ENCODE measurements around the gene SPDYC. TPM values are rescaled to one million over a fixed set of nuclear protein-coding genes. Genes with fewer than 3 reads are reported as not detected.

SPDYC gene
- total RNA-seq, 1 experiment from 2014 or later, result not detected

Other genes starting within 250 kb of the SPDYC start
- gene PPP2R5B, start 245.5 kb upstream of the SPDYC start, total RNA-seq (2014; rRNA removed; shearing (Covaris generic)), result 21.5 and 39.7 TPM in 2 replicates
- not detected in 2 replicates for gene GPHA2, start 234.3 kb upstream of the SPDYC start, total RNA-seq (2014; rRNA removed; shearing (Covaris generic))
- gene MAJIN, start 198.1 kb upstream of the SPDYC start, total RNA-seq (2014; rRNA removed; shearing (Covaris generic)), result not detected in 2 replicates
- 5.9 and 6.2 TPM in 2 replicates for gene BATF2, start 173.3 kb upstream of the SPDYC start, total RNA-seq (2014; rRNA removed; shearing (Covaris generic))
- gene ARL2, start 156.1 kb upstream of the SPDYC start, total RNA-seq (2014; rRNA removed; shearing (Covaris generic)), result 137 and 169 TPM in 2 replicates
- 17.8 and 18.3 TPM in 2 replicates for gene SNX15, start 142.8 kb upstream of the SPDYC start, total RNA-seq (2014; rRNA removed; shearing (Covaris generic))
- gene SAC3D1, start 129.0 kb upstream of the SPDYC start, total RNA-seq (2014; rRNA removed; shearing (Covaris generic)), result 11.8 and 20.0 TPM in 2 replicates
- gene NAALADL1, start 111.7 kb upstream of the SPDYC start, total RNA-seq (2014; rRNA removed; shearing (Covaris generic)), result 0.34 TPM in 1 of 2 replicates, not detected in the other
- gene CDCA5, start 86.2 kb upstream of the SPDYC start, total RNA-seq (2014; rRNA removed; shearing (Covaris generic)), result 47.9 and 56.8 TPM in 2 replicates
- 83.4 and 96.0 TPM in 2 replicates for gene ZFPL1, start 86.0 kb upstream of the SPDYC start, total RNA-seq (2014; rRNA removed; shearing (Covaris generic))
- gene VPS51, start 74.0 kb upstream of the SPDYC start, total RNA-seq (2014; rRNA removed; shearing (Covaris generic)), result 117 and 170 TPM in 2 replicates
- 2.1 and 7.0 TPM in 2 replicates for gene TM7SF2, start 58.4 kb upstream of the SPDYC start, total RNA-seq (2014; rRNA removed; shearing (Covaris generic))
- gene ZNHIT2, start 52.5 kb upstream of the SPDYC start, total RNA-seq (2014; rRNA removed; shearing (Covaris generic)), result 13.9 and 17.7 TPM in 2 replicates
- gene FAU, start 48.1 kb upstream of the SPDYC start, total RNA-seq (2014; rRNA removed; shearing (Covaris generic)), result 290 and 443 TPM in 2 replicates
- gene MRPL49, start 47.9 kb upstream of the SPDYC start, total RNA-seq (2014; rRNA removed; shearing (Covaris generic)), result 68.9 and 87.8 TPM in 2 replicates
- gene SYVN1, start 35.7 kb upstream of the SPDYC start, total RNA-seq (2014; rRNA removed; shearing (Covaris generic)), result 27.0 and 37.8 TPM in 2 replicates
- 208 and 246 TPM in 2 replicates for gene CAPN1, start 11.7 kb downstream of the SPDYC start, total RNA-seq (2014; rRNA removed; shearing (Covaris generic))
- 47.8 and 62.9 TPM in 2 replicates for gene POLA2, start 91.7 kb downstream of the SPDYC start, total RNA-seq (2014; rRNA removed; shearing (Covaris generic))
- 0.07 and 1.6 TPM in 2 replicates for gene CDC42EP2, start 144.6 kb downstream of the SPDYC start, total RNA-seq (2014; rRNA removed; shearing (Covaris generic))
- gene DPF2, start 163.6 kb downstream of the SPDYC start, total RNA-seq (2014; rRNA removed; shearing (Covaris generic)), result 31.5 and 43.5 TPM in 2 replicates
- gene TIGD3, start 184.5 kb downstream of the SPDYC start, total RNA-seq (2014; rRNA removed; shearing (Covaris generic)), result 1.7 TPM in 1 of 2 replicates, not detected in the other
- 1.1 and 2.5 TPM in 2 replicates for gene SLC25A45, start 212.4 kb downstream of the SPDYC start, total RNA-seq (2014; rRNA removed; shearing (Covaris generic))
- 42.6 and 43.0 TPM in 2 replicates for gene FRMD8, start 216.4 kb downstream of the SPDYC start, total RNA-seq (2014; rRNA removed; shearing (Covaris generic))

Data from M059J (cell line).